GM12864 (cell line): ENCODE data around the gene GLB1L2.

Source experiments
- DNase-seq: peaks from one replicate; pipeline ENCODE4 v3.0.0-alpha.2; 2011; ENCODE audit warnings: low read depth
- H3K4me3 ChIP-seq: 2 replicates; pipeline ENCODE4 v1.5.1; 2011; ENCODE audit warnings: mild to moderate bottlenecking, low read depth, low read length, control low read depth
- TF ChIP-seq, protein P1 (sequence below): IDR thresholded peaks from 2 replicates; pipeline ENCODE4 v1.5.1; 2011; ENCODE audit warnings: low read depth, mild to moderate bottlenecking, moderate library complexity, low read length, control low read depth, inconsistent platforms; ENCODE audit errors: missing control alignments

The GLB1L2 gene

DNA sequence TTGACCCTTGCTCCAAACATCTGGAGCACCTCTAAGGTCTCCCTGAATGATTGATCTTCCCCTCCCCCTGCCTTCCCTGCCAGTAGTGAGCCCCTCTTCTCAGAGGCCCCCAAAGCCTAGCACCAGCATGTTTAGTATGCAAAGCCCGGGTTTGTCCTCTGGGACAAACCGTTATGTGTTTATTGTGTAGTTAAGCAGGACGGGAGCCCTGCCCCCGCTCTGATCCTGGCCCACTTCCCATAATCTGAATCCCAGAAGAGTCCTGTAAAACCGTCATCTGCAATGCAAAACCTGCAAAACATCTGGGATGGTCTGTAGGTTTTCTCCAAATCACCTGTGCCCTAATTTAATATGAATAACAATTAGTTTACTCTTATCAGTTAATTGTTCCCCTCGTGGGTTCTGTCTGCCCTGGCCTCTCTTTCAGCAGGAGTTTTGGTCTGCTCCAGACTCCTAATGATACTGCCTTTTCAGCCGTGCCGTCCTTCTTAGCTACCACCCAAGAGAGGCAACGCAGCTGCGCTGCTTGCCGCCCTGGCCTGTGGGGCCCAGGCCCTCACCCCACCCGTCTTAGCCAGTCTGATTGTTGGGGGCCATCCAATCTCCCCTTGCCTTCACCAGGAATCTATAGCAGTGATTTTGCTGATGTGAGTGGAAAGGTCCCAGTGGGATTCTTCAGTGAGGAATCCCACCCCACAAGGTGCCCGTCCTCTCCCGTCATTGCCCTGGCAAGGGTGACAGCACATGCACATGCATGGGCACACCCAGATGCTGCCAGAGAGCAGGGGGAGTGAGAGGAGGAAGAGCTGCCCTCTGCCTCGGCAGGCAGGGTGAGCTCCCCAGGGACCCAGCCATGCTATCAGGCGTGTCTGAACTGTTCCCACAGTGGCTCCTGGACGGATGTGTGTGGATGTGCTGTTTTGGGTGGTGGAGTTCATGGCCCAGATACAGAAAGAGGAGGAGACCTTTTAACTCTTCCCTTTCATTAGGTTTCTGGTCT lies 83.3 kb downstream of the GLB1L2 start:
- TF ChIP-seq, protein P1, sequence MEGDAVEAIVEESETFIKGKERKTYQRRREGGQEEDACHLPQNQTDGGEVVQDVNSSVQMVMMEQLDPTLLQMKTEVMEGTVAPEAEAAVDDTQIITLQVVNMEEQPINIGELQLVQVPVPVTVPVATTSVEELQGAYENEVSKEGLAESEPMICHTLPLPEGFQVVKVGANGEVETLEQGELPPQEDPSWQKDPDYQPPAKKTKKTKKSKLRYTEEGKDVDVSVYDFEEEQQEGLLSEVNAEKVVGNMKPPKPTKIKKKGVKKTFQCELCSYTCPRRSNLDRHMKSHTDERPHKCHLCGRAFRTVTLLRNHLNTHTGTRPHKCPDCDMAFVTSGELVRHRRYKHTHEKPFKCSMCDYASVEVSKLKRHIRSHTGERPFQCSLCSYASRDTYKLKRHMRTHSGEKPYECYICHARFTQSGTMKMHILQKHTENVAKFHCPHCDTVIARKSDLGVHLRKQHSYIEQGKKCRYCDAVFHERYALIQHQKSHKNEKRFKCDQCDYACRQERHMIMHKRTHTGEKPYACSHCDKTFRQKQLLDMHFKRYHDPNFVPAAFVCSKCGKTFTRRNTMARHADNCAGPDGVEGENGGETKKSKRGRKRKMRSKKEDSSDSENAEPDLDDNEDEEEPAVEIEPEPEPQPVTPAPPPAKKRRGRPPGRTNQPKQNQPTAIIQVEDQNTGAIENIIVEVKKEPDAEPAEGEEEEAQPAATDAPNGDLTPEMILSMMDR: no peak
- no peak overlapping the region for H3K4me3 ChIP-seq
- no peak for DNase-seq

DNA sequence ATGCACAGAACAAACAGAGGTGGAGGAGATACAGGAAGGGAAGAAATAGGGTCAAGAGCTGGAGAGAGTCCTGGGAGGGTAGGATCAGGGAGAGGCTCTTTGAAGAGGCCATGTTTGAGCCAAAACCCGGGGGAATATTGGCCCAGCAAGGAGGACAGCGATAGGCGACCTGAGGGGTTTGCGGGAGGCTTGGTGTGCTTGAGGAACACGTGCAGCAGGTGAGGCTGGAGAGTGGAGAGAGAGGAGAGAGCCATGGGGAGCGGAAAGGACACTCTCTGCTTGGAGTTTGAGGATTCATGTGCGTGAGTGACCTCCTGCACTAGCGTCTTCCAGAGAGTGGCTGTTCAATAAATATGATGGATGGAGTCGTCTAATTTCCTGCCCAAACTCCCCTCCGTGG lies 84.9 kb downstream of the GLB1L2 start:
- H3K4me3 ChIP-seq: no peak overlapping the region
- no peak for DNase-seq
- TF ChIP-seq, protein P1: no peak

DNA sequence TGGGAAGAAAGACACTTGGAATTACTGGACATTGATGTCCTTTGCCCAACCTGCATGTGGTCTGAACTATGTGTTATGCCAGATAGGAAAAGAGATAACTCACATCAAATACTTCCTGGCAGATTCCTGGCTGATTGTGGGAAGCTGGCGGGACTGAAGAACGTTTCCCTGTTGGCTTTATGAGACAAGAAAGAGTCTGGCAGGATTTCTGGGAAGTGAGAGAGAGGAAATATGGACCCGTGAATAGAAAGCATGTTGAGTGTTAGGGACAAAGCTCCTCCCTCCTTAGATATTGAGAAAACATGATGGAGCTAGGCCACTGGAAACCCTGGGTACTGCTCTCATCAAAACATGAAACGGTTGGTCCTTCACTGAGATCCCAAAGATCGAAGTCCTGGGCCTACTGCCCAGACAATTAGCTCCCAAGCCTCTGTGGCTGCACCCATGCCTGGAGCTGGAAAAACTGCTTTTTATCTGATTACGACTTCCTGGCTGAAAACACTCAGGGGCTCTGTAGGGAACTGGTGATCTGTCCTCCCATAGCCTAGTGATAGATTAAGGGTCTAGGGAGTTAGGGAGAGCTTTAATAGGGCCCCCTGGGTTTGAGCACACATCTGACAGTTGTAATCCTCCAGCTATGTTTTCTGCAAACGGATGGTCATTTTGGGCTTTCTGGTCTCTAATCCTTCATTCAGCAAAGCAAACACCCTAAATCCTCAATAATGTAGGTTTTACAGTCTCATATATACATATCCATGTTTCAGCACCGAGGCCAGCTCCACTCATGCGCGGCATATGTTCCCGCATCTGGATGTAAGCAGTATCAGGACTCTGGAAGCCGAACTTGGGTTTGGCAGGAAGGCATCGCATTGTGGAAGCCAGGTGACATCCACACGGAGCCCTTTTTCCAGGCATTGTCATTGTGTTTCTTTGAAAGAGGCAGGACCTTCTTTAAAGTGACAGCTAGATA lies 86.4 kb downstream of the GLB1L2 start:
- TF ChIP-seq, protein P1: no peak
- H3K4me3 ChIP-seq: no peak overlapping the region
- no peak for DNase-seq

DNA sequence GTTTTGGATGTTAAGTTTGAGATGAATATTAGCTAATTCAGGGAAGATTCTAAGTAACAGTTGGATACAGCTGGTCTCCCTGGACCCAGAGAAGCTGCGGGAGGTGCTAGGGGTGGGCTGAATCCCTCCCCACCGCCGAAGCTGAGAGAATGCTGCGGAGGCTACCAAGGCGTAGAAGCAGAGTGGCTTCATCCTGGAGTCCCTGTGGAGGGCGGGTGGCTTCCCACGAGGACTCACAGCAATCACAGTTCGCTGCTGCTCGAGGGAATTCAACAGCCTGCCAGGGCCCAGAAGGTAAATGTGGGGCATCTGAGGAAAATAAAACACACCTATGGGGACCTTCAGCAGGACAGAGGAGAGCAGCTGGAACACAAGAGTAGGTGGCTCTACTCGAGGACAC lies 91.3 kb downstream of the GLB1L2 start:
- no peak overlapping the region for H3K4me3 ChIP-seq
- TF ChIP-seq, protein P1: no peak
- no peak for DNase-seq

DNA sequence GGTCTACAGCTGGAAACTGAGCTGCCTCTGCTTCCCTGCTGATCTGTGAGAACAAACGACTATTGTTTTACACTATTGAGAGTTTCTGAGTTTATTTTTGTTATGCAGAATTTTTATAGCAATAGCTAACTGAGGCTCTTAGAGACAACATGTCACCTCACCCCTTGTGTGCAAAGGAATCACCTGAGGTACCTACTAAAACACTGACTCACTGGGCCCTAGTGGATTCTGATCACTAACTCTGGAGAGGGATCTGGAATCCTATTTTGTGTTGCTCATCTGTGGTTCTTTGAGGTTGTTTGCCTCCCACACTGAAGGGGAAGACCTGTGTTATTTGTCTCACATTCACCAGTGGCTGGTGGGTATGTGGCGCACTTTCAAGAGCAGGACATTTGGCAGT lies 93.6 kb downstream of the GLB1L2 start:
- TF ChIP-seq, protein P1: no peak
- DNase-seq: no peak
- H3K4me3 ChIP-seq: no peak overlapping the region
